ENCODE measurements around the gene FBXO10. TPM values are rescaled to one million over a fixed set of nuclear protein-coding genes. Genes with fewer than 3 reads are reported as not detected.

The FBXO10 gene
- total RNA-seq, 4 donors from 2014 or later = 4.2 to 16.5 (median 6.8) TPM

- no peak overlapping the region for H3K27ac ChIP-seq
- no peaks in the 10 kb centered on the region for H3K9me3 ChIP-seq
- in situ Hi-C loops (cut with MboI; ENCODE audit: low pct_ligation_motif_present in 1 of 4, low pct_unique_long_range_greater_than_20kb in 1 of 4, low sequenced_read_pairs in 3 of 4) (no loop called here), intact Hi-C loops (cut with DNase I; ENCODE audit: low total_unique reads) (no loop called here)
- no peaks in the 10 kb centered on the region for H3K4me1 ChIP-seq
- TF ChIP-seq POLR2A (IDR thresholded peaks at IDR 0.05) (no peak), POLR2AphosphoS5 (IDR thresholded peaks at IDR 0.05) (no peak), EP300 (IDR thresholded peaks at IDR 0.05; ENCODE audit: low read depth) (no peak), CTCF (IDR thresholded peaks at IDR 0.05) (no peak)
- no peak for DNase-seq
- no peak overlapping the region for H3K4me3 ChIP-seq
- WGBS, 2 donors (ENCODE audit: low coverage in 1 of 2) = 88 to 90% methylated on average over 2 of the region's 2 CpGs
- H3K36me3 ChIP-seq = no peaks in the 10 kb centered on the region
- H3K27me3 ChIP-seq = no peaks in the 10 kb centered on the region
Observed at GRCh38 chr9:37617161-37617560, 41.0 kb upstream of the FBXO10 start.

- no peaks in the 10 kb centered on the region for H3K36me3 ChIP-seq
- in situ Hi-C loops (cut with MboI; ENCODE audit: low pct_ligation_motif_present in 1 of 4, low pct_unique_long_range_greater_than_20kb in 1 of 4, low sequenced_read_pairs in 3 of 4) = no loop called here
- 62 to 67% methylated on average over 1 of the region's 1 CpG for WGBS, 2 donors (ENCODE audit: low coverage in 1 of 2)
- no peaks in the 10 kb centered on the region for H3K4me1 ChIP-seq
- H3K4me3 ChIP-seq = no peak overlapping the region
- H3K9me3 ChIP-seq = no peaks in the 10 kb centered on the region
- TF ChIP-seq EP300 (IDR thresholded peaks at IDR 0.05; ENCODE audit: low read depth) = no peak
- TF ChIP-seq POLR2AphosphoS5 (IDR thresholded peaks at IDR 0.05) = no peak
- no peak for TF ChIP-seq CTCF (IDR thresholded peaks at IDR 0.05)
- no peak for TF ChIP-seq POLR2A (IDR thresholded peaks at IDR 0.05)
- H3K27ac ChIP-seq = no peak overlapping the region
- H3K27me3 ChIP-seq = no peaks in the 10 kb centered on the region
- intact Hi-C loops (cut with DNase I; ENCODE audit: low total_unique reads) = no loop called here
- no peak for DNase-seq
Observed at GRCh38 chr9:37611961-37612360, 35.8 kb upstream of the FBXO10 start.

GRCh38 chr9:37611014-37611413 lies 34.8 kb upstream of the FBXO10 start:
- H3K4me1 ChIP-seq = no peaks in the 10 kb centered on the region
- H3K36me3 ChIP-seq = no peaks in the 10 kb centered on the region
- H3K27me3 ChIP-seq = no peaks in the 10 kb centered on the region
- 65 to 77% methylated on average over 6 of the region's 6 CpGs for WGBS, 2 donors (ENCODE audit: low coverage in 1 of 2)
- no peaks in the 10 kb centered on the region for H3K9me3 ChIP-seq
- H3K4me3 ChIP-seq = no peak overlapping the region
- TF ChIP-seq POLR2AphosphoS5 (IDR thresholded peaks at IDR 0.05) = no peak
- TF ChIP-seq POLR2A (IDR thresholded peaks at IDR 0.05) = no peak
- intact Hi-C loops (cut with DNase I; ENCODE audit: low total_unique reads) (no loop called here), in situ Hi-C loops (cut with MboI; ENCODE audit: low pct_ligation_motif_present in 1 of 4, low pct_unique_long_range_greater_than_20kb in 1 of 4, low sequenced_read_pairs in 3 of 4) (no loop called here)
- H3K27ac ChIP-seq = no peak overlapping the region
- no peak for DNase-seq

- in situ Hi-C loops (cut with MboI; ENCODE audit: low pct_ligation_motif_present in 1 of 4, low pct_unique_long_range_greater_than_20kb in 1 of 4, low sequenced_read_pairs in 3 of 4) (no loop called here), intact Hi-C loops (cut with DNase I; ENCODE audit: low total_unique reads) (no loop called here)
- no peaks in the 10 kb centered on the region for H3K27me3 ChIP-seq
- H3K4me3 ChIP-seq = no peak overlapping the region
- 77 to 81% methylated on average over 3 to 6 of the region's 6 CpGs for WGBS, 2 donors (ENCODE audit: low coverage in 1 of 2)
- no peaks in the 10 kb centered on the region for H3K4me1 ChIP-seq
- no peaks in the 10 kb centered on the region for H3K36me3 ChIP-seq
- no peak for DNase-seq
- no peak for TF ChIP-seq CTCF (IDR thresholded peaks at IDR 0.05)
- no peak for TF ChIP-seq POLR2AphosphoS5 (IDR thresholded peaks at IDR 0.05)
- TF ChIP-seq POLR2A (IDR thresholded peaks at IDR 0.05) = no peak
- no peak overlapping the region for H3K27ac ChIP-seq
- H3K9me3 ChIP-seq = no peaks in the 10 kb centered on the region
Observed at GRCh38 chr9:37609735-37610397, 33.7 kb upstream of the FBXO10 start.

- Histone ChIP-seq H3K27me3 (no peaks in the 10 kb centered on the region), H3K27ac (no peak overlapping the region), H3K4me1 (peaks cover 0 to 2% (median under 1%) of the 10 kb centered on the region in 4 donors), H3K9me3 (no peaks in the 10 kb centered on the region), H3K36me3 (no peaks in the 10 kb centered on the region), H3K4me3 (no peak overlapping the region)
- intact Hi-C loops (cut with DNase I; ENCODE audit: low total_unique reads) = no loop called here
- DNase-seq = no peak
- TF ChIP-seq POLR2AphosphoS5 (IDR thresholded peaks at IDR 0.05) = no peak
- no peak for TF ChIP-seq CTCF (IDR thresholded peaks at IDR 0.05)
- TF ChIP-seq POLR2A (IDR thresholded peaks at IDR 0.05) = no peak
- no peak for TF ChIP-seq EP300 (IDR thresholded peaks at IDR 0.05; ENCODE audit: low read depth)
- in situ Hi-C loops (cut with MboI; ENCODE audit: low pct_ligation_motif_present in 1 of 4, low pct_unique_long_range_greater_than_20kb in 1 of 4, low sequenced_read_pairs in 3 of 4) = no loop called here
Observed at GRCh38 chr9:37608250-37608649, 32.1 kb upstream of the FBXO10 start.
